Erythroblast (primary cell): ENCODE data around the gene CGB7.

ENCODE experiments used
- DNase-seq, 2 experiments: peaks; one replicate each; lab custom pipeline; 2025; lab: John Stamatoyannopoulos, UW
- GATA1 ChIP-seq: IDR thresholded peaks from 2 replicates; pipeline ENCODE4 v1.6.1; 2011; ENCODE audit warnings: low read depth, mild to moderate bottlenecking, control low read depth, low read length, moderate library complexity
- POLR2A ChIP-seq: IDR thresholded peaks from 2 replicates; pipeline ENCODE4 v1.6.1; 2011; ENCODE audit warnings: mild to moderate bottlenecking, low read length

Gene CGB7

DNA sequence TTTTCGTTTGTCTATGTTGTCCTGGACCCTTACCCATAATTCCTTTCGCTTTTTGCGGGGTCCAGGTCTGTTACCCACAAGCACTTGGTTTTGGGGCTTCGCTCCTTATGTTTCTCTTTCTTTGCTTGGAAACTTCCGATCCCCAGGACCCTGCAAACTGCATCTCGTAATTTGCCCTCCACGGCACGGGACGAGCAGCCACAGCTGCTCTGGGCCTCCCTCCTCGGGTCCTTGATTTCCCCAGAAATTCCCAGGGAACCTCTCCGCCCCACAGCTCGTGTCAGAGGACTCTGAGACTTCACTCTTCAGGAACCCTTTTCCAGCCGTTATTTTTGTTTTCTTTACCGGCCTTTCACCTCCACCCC lies 28.3 kb upstream of the CGB7 start:
- no peak for TF ChIP-seq POLR2A
- no peak for TF ChIP-seq GATA1
- no peak for DNase-seq

DNA sequence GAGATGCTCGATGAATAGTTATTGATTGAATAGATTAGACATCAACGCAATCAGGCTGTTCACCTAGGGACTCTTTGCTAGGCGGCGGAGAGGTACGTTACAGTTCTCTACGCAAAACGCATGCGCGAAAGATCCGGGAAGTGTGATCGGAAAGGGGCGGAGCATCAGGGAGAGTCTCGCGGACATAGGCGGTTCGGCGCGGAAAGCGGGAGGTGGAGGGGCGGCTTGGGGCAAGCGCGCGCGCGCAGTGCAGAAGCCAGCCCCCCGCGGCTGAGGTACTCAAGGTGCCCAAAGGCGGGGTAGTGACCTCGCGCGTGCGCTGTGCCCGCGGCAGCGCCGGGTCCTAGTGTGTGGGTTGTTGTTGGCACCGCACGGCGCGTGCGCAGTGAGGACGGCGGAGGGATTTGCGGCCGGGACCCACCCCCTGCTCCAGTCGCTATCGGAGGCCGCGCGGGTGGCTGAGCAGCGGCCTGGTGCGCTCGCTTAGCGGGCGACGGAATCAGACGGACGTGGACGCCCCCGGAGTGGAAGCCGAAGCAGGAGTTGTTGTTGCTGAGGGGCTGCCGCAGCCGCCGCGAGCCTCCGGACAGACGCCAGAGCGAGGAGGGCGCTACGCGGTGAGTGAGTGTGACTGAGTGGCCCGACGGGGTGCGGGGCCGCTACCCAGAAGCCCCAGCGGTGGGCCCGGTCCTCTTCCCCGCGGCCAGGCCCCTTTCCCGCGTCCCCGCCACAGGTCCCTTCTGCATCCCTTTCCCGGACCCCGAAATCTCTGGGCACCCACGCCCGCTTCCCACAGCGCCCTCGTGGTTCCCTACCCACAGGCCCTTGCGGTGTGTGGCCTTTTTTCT lies 27.7 kb upstream of the CGB7 start, which contains the start of gene SNRNP70:
Gene SNRNP70, plus strand, starts transcription at position 432 of the 848 bp plus-strand sequence. CDS start 964 bp downstream, outside the sequence.
- DNase-seq: peak; percentile 99
- TF ChIP-seq GATA1 (no peak), POLR2A (peak; percentile 96)

DNA sequence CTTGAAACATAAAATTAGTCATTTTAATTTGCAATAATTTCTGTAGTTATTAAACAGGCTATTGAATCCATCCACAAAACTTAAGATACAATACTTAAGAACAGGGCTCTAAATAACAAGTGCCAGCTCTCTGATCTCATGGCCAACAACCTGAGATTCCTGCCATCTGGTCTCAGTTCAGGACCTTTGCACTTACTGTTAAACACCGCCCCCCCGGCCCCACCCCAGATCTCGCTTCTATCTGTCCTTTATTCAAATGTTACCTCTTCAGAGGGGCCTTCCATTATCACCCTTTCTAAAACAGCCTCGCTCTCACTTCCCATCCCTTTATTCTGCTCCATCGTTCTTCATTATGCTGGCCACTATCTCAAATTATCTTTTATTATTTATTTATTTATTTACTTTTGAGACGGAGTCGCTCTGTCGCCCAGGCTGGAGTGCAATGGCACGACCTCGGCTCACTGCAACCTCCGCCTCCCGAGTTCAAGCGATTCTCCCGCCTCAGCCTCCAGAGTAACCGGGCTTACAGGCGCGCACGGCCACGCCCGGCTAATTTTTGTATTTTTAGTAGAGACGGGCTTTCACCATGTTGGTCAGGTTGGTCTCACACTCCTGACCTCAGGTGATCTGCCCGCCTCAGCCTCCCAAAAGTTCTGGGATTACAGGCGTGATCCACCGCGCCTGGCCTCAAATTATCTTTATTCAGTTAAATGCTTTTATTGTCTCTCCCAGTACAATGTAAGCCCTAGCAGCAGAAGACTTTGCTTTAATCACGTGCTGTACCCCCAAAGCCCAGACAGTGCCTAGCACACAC lies 26.9 kb upstream of the CGB7 start:
- no peak for DNase-seq
- TF ChIP-seq GATA1: no peak
- TF ChIP-seq POLR2A: no peak

DNA sequence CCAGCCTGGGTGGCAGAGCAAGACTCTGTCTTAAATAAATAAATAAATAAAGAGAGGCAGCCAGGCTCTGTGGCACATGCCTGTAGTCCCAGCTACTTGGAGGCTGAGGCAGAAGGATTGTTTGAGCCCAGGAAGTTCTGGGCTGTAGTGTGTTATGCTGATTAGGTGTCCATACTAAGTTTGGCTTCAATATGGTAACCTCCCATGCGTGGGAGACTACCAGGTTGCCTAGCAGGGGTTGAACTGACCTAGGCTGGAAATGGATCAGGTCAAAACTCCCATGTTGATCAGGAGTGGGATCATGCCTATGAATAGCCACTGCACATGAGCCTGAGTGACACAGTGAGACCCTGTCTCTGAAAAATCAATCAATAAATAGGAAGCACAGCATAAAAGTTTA lies 23.7 kb upstream of the CGB7 start:
- DNase-seq: no peak
- TF ChIP-seq POLR2A (no peak), GATA1 (no peak)

DNA sequence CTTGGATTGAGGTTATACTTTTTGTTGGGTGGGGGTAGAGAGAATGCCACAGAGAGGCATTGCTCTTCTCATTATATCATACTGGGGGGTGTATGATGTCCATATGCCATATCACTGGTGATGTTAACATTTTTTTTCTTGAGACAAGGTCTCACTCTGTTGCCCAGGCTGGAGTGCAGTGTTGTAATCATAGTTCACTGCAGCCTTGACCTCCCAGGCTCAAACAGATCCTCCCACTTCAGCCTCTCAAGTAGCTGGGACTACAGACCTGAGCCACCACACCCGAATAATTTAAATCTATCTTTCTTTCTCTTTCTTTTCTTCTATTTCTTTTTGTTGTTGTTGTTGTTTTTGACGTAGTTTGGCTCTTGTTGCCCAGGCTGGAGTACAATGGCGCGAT lies 22.8 kb upstream of the CGB7 start:
- TF ChIP-seq GATA1 (no peak), POLR2A (no peak)

DNA sequence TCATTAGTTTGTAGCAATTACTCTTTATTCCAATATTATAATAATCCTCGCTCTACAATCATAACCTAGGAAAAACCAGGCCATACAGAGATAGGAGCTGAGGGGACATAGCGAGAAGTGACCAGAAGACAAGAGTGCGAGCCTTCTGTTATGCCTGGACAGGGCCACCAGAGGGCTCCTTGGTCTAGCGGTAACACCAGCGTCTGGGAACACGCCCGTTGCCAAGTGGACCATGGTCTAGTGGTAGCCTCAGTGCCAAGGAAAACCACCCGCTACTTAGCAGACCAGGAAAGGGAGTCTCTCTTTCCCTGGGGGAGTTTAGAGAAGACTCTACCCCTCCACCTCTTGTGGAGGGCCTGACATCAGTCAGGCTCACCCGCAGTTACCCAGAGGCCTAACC lies 17.3 kb upstream of the CGB7 start:
- peak; percentile 42 to 52 for DNase-seq

More for the DNA sequence above, 22.8 kb upstream of the CGB7 start:
- no peak for DNase-seq

DNA sequence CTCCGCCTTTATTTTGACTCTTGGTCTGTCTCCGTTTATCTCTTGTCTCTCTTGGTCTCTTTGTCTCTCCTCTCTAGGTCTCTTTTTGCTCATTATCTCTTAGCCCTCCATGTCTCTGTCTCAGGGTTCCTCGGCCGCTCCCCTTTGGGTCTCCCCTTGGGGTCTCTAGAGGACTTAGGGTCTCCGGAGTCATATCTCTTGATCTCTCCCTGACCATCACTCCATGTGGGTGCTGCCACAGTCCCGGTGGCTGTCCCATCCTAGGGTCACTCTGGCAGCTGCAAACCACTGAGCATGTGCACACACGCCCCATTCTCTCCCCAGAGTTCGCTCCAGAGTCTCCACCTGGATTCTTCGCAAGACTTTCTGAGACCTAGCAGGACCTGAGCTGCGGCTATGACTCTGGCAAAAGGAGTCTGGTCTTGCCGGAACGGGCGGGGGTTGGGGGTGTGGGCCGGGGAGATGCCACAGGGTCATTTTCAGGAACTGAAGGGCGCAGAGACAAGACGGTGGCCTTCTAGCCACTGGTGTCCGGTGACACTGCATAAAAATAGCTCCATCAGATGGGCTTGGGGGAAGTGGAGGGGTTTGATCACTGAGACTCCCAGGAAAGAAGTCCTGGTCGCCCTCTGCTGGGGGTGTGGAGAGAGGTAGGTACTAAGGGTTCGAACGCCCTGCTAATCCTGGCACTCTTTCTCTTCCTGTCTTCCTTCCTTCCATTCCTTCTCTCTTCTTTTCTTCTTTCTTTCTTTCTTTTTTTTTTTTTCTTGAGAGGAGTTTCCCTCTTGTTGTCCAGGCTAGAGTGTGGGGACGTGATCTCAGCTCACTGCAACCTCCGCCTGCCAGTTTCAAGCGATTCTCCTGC lies 16.2 kb upstream of the CGB7 start:
- TF ChIP-seq POLR2A (no peak), GATA1 (no peak)
- DNase-seq: no peak

DNA sequence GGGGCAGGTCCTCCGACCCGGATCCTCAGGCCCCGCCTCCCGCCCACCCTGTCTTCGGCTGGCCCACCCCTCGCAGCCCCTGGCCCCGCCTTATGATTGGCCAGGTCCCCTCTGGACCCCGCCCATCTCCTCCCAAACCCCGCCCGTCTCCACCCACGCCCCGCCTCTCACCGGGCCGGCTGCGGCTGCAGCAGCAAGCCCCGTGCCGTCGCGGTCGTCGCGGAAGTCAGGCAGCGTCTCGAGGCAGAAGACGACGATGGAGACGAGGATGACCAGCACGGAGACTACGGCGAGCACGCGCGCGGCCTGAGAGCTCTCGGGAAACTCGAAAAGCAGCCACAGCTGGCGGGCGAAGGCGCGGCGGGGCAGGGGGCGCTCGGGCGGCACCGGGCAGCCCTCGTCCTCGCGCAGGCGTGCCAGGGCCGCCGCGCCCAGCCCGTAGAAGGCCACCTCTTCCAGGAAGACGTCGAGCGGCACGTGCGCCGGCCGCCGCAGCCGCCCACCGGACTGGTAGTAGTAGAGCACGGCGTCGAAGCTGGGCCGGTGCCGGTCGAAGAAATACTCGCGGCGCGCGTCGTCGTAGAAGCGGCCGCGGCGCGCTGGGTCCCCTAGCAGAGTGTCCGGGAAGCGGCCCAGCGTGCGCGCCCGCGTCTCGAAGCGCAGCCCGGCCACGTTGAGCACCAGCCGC lies 14.5 kb upstream of the CGB7 start:
- no peak for TF ChIP-seq GATA1
- TF ChIP-seq POLR2A: no peak
- DNase-seq: no peak

DNA sequence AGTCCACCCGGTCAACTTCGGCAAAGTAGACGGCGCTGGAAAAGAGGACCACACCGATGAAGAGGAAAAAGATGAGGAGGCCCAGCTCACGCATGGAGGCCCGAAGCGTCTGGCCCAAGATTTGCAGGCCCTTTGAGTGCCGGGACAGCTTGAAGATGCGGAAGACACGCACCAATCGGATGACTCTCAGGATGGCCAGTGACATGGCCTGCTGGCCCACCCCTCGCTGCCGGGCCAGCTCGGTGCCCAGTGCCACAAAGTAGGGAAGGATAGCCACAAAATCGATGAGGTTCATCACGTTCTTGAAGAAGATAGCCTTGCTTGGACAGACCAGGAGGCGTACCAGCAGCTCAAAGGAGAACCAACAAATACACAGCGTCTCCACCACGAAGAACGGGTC lies 12.9 kb upstream of the CGB7 start:
- DNase-seq: no peak
- TF ChIP-seq POLR2A (no peak), GATA1 (no peak)

DNA sequence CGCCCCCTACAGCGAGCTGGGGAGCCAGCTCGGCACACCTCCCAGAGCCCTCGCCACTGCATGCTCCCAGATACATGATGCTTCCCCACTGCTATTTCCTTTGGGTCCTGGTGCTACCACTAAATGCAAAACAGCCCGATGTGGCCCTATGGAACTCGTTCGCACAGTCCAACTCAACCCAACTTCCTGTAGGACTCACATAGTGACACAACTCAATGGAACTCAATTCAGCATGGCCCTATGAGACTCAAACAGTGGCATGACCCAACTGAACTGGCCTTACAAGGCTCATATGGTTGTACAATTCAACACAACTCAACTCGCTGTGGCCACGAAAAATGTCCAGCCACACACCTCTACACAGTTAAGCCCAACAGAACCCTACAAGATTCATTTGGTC lies 11.5 kb upstream of the CGB7 start:
- DNase-seq: no peak
- TF ChIP-seq POLR2A (no peak), GATA1 (no peak)

DNA sequence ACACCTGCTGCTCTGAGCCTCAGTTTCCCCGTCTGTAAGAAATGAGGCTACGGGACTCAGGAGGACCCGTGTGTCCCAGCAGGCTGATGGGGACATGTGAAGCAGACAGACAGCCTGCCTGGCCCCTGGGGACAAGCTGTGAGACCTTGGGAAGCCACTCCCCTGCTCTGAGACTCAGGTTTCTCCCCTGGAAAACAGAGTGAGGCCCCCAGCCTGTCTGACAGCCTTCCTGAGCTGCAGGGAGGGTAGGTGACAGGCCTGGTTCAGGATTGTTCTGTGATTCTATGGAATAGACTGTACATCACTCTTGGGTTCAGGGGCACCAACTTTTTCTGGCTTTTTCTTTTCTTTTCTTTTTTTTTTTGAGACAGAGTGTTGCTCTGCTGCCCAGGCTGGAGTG lies 10.0 kb upstream of the CGB7 start:
- TF ChIP-seq POLR2A: no peak
- TF ChIP-seq GATA1: no peak
- DNase-seq: no peak

DNA sequence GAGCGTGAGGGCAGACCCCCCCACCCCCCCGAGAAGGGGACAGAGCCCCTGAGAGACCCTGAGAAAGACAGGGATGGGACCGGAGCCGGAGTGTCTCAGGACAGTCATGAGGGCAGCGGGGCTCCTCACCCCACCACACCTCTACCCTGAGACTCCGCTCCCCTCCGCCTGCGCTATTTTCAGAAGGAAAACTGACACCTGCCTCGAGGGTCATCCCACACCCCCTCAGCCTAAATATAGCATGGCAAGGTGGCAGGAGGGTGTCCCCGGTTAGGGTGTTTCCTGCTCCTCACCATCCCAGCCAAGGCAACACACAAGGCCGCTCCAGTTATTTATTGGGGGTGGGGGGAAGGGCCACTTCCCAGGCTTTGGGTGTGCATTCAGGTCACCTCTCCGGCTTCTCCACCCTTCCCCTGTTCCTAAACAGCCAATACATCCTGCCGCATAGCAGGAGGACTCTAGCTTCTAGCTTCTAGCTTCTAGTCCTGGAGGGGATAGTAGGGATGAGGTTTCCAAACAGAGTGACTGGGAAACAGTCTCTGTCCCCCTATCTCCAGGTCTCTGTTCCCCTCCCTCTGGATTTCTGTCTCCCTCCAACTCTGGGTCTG lies 8.5 kb upstream of the CGB7 start:
- no peak for DNase-seq
- no peak for TF ChIP-seq GATA1
- TF ChIP-seq POLR2A: no peak
